GM19238 (cell line): ENCODE measurements around the gene GGA3.

Source experiments
- DNase-seq: peaks from one replicate; pipeline ENCODE4 v3.0.0; 2011; ENCODE audit warnings: low spot score; ENCODE audit not compliant: insufficient read length

The GGA3 gene

GRCh38 chr17:75245011-75245410 lies 16.4 kb downstream of the GGA3 start:
- no peak for DNase-seq

- DNase-seq, result no peak
Measured at GRCh38 chr17:75244133-75244866, 17.1 kb downstream of the GGA3 start.

GRCh38 chr17:75242461-75243042 lies 18.9 kb downstream of the GGA3 start:
- no peak for DNase-seq

- no peak for DNase-seq
Measured at GRCh38 chr17:75241996-75242460, 19.4 kb downstream of the GGA3 start.

- no peak for DNase-seq
Measured at GRCh38 chr17:75241502-75241901, 19.9 kb downstream of the GGA3 start.

GRCh38 chr17:75241143-75241430 lies 20.3 kb downstream of the GGA3 start:
- no peak for DNase-seq

- DNase-seq, result no peak
Measured at GRCh38 chr17:75240394-75241142, 20.8 kb downstream of the GGA3 start.

GRCh38 chr17:75239778-75240393 lies 21.5 kb downstream of the GGA3 start:
- no peak for DNase-seq

GRCh38 chr17:75239214-75239613 lies 22.2 kb downstream of the GGA3 start:
- no peak for DNase-seq

GRCh38 chr17:75238684-75239191 lies 22.7 kb downstream of the GGA3 start:
- peak; percentile 61 for DNase-seq

GRCh38 chr17:75238020-75238580 lies 23.3 kb downstream of the GGA3 start:
- DNase-seq, result no peak

- no peak for DNase-seq
Measured at GRCh38 chr17:75237100-75238014, 24.0 kb downstream of the GGA3 start.

- no peak for DNase-seq
Measured at GRCh38 chr17:75232786-75233185, 28.6 kb downstream of the GGA3 start.

- DNase-seq, result no peak
Measured at GRCh38 chr17:75231741-75232464, 29.5 kb downstream of the GGA3 start.

- no peak for DNase-seq
Measured at GRCh38 chr17:75231071-75231470, 30.3 kb downstream of the GGA3 start.

- no peak for DNase-seq
Measured at GRCh38 chr17:75228847-75229246, 32.6 kb downstream of the GGA3 start.

- DNase-seq, result no peak
Measured at GRCh38 chr17:75228305-75228704, 33.1 kb downstream of the GGA3 start.

GRCh38 chr17:75227729-75228128 lies 33.7 kb downstream of the GGA3 start:
- DNase-seq, result no peak

- DNase-seq, result no peak
Measured at GRCh38 chr17:75225016-75225415, 36.4 kb downstream of the GGA3 start.

- DNase-seq, result no peak
Measured at GRCh38 chr17:75219815-75220214, 41.6 kb downstream of the GGA3 start.
